Measurements from ENCODE around the gene SMCR8.

- TF ChIP-seq POLR2A (IDR thresholded peaks at IDR 0.05) (no peak), CTCF (IDR thresholded peaks at IDR 0.05) (no peak), POLR2AphosphoS5 (IDR thresholded peaks at IDR 0.05) (no peak)
These were observed 12.5 kb downstream of the SMCR8 start for GRCh38 chr17:18327556-18327955.
